Astrocyte of the spinal cord (primary cell): ENCODE measurements around the gene RAD50.
"Not testable (repeated sequence)": the region's sequence is repeated elsewhere in the genome, so short reads cannot be mapped to it uniquely, and the experiment has no call there.

Experiments used
- DNase-seq: peaks from one replicate; pipeline ENCODE4 v3.0.0; 2011; ENCODE audit warnings: low read depth, low spot score
- H3K4me3 ChIP-seq: 2 replicates; pipeline ENCODE4 v1.5.1; 2011; ENCODE audit warnings: low read depth, mild to moderate bottlenecking, low read length, moderate library complexity
- CTCF ChIP-seq: IDR thresholded peaks from 2 replicates; pipeline ENCODE4 v1.5.1; 2012; ENCODE audit warnings: low read depth, mild to moderate bottlenecking, low read length, inconsistent platforms
- in situ Hi-C: cut with HindIII; loops from 2 replicates; pipeline ENCODE4 v1.10.0; 2017; ENCODE audit warnings: low sequenced_read_pairs

RAD50 gene

GRCh38 chr5:132540764-132541163, 16.0 kb upstream of the RAD50 start:
- no peak for TF ChIP-seq CTCF
- in situ Hi-C loops = no loop called here
- H3K4me3 ChIP-seq = no peak overlapping the region
- DNase-seq = no peak

GRCh38 chr5:132543472-132544201, 13.1 kb upstream of the RAD50 start, which contains the start of gene IL5:
TSS of gene IL5 (minus strand) at chr5:132543522. CDS start at chr5:132543478, 44 bp downstream.
- H3K4me3 ChIP-seq = no peak within 1 kb of the TSS
- in situ Hi-C loops = no loop called here
- TF ChIP-seq CTCF = no peak
- no peak for DNase-seq

GRCh38 chr5:132546108-132546507, 10.7 kb upstream of the RAD50 start:
- DNase-seq = no peak
- in situ Hi-C loops = no loop called here
- TF ChIP-seq CTCF = no peak
- H3K4me3 ChIP-seq = no peak overlapping the region

GRCh38 chr5:132547269-132547668, 9.5 kb upstream of the RAD50 start:
- in situ Hi-C loops = no loop called here
- no peak for DNase-seq
- TF ChIP-seq CTCF = no peak
- no peak overlapping the region for H3K4me3 ChIP-seq

GRCh38 chr5:132548834-132549233, 7.9 kb upstream of the RAD50 start:
- DNase-seq, H3K4me3 ChIP-seq, in situ Hi-C loops: not testable (repeated sequence)

- no peak overlapping the region for H3K4me3 ChIP-seq
- no peak for DNase-seq
- no peak for TF ChIP-seq CTCF
- in situ Hi-C loops = no loop called here
These were observed 7.2 kb upstream of the RAD50 start for GRCh38 chr5:132549576-132549975.

- peak; percentile 1 for DNase-seq
- in situ Hi-C loops = no loop called here
- peak overlapping the region; percentile 72 for H3K4me3 ChIP-seq
- TF ChIP-seq CTCF = no peak
These were observed 519 bp upstream of the RAD50 start for GRCh38 chr5:132556153-132556762.
